CD4-positive, alpha-beta T cell (primary cell): ENCODE results near the gene TM4SF1. TPM values are rescaled to one million over a fixed set of nuclear protein-coding genes. Genes with fewer than 3 reads are reported as not detected.
"Not testable (repeated sequence)": the region's sequence is repeated elsewhere in the genome, so short reads cannot be mapped to it uniquely, and the experiment has no call there.

Source experiments
- ATAC-seq: fragments of 200-7000 bp; cut with Tn5 transposase; one replicate; pipeline ENCODE4 v1.10.0; 2022; ENCODE audit warnings: mild to moderate bottlenecking; ENCODE audit not compliant: poor library complexity
- CTCF ChIA-PET: fragments of 350-600 bp; sonication (Branson Sonifier 250); formaldehyde crosslinking; loops from one replicate; lab custom pipeline; 2021; ENCODE audit warnings: antibody characterized with exemption, inconsistent platforms; lab: Charles Lee
- POLR2A ChIA-PET: fragments of 350-600 bp; sonication (Branson Sonifier 250); formaldehyde crosslinking; loops from one replicate; lab custom pipeline; 2021; ENCODE audit warnings: antibody characterized with exemption, inconsistent platforms; lab: Charles Lee
- DNase-seq, 14 experiments: peaks; one replicate each; pipeline ENCODE4 v3.0.0-alpha.2; 2013 to 2020; ENCODE audit warnings: mixed read lengths in 2 of 14
- H3K27ac ChIP-seq, 2 donors: one replicate each; pipeline versions ENCODE4 v1.5.1 to v1.7.0; 2013; ENCODE audit warnings: low read length in 2 of 2, low read depth in 1 of 2, mild to moderate bottlenecking in 1 of 2
- H3K27me3 ChIP-seq, 2 experiments: 1 replicate in 1 of 2; 2 replicates in 1 of 2; pipeline versions ENCODE4 v1.6.1 to v1.7.0; 2013; ENCODE audit warnings: low read length in 2 of 2, control low read depth in 1 of 2, mild to moderate bottlenecking in 1 of 2, moderate library complexity in 1 of 2; ENCODE audit not compliant: insufficient read depth in 2 of 2, control insufficient read depth in 1 of 2
- H3K36me3 ChIP-seq: one replicate; pipeline ENCODE4 v1.6.1; 2013; ENCODE audit warnings: low read length, control low read depth; ENCODE audit not compliant: insufficient read depth
- H3K4me1 ChIP-seq: one replicate; pipeline ENCODE4 v1.6.1; 2013; ENCODE audit warnings: low read length, control low read depth; ENCODE audit not compliant: insufficient read depth
- H3K4me3 ChIP-seq: one replicate; pipeline ENCODE4 v1.5.1; 2013; ENCODE audit warnings: mild to moderate bottlenecking, low read length, moderate library complexity
- H3K9me3 ChIP-seq, 2 experiments: 1 replicate in 1 of 2; 2 replicates in 1 of 2; pipeline versions ENCODE4 v1.6.1 to v1.7.0; 2013; ENCODE audit warnings: low read length in 2 of 2, mild to moderate bottlenecking in 2 of 2, control low read depth in 1 of 2, moderate library complexity in 1 of 2; ENCODE audit not compliant: control insufficient read depth in 1 of 2, insufficient read depth in 1 of 2
- H3K27ac Mint-ChIP-seq: one replicate; pipeline ENCODE4 v1.8.0; 2020; ENCODE audit warnings: mixed read lengths
- H3K27me3 Mint-ChIP-seq: one replicate; pipeline ENCODE4 v1.8.0; 2021; ENCODE audit warnings: mixed read lengths
- H3K36me3 Mint-ChIP-seq: one replicate; pipeline ENCODE4 v1.8.0; 2021; ENCODE audit warnings: low read depth, mixed read lengths
- H3K4me1 Mint-ChIP-seq: one replicate; pipeline ENCODE4 v1.8.0; 2021; ENCODE audit warnings: low read depth, mixed read lengths
- H3K4me3 Mint-ChIP-seq: one replicate; pipeline ENCODE4 v1.8.0; 2020; ENCODE audit warnings: mild to moderate bottlenecking, mixed read lengths
- H3K9me3 Mint-ChIP-seq: one replicate; pipeline ENCODE4 v1.8.0; 2020; ENCODE audit warnings: mixed read lengths
- CTCF ChIP-seq: fragments of 200-600 bp; IDR thresholded peaks from one replicate; pipeline ENCODE4 v1.8.0; 2022; ENCODE audit warnings: antibody characterized with exemption, mild to moderate bottlenecking
- intact Hi-C, 2 experiments: fragments of 100-400 bp; cut with DNase I in 1 of 2; cut with micrococcal nuclease in 1 of 2; formaldehyde crosslinking; loops; one replicate each; pipeline versions ENCODE4 v1.15.1 to v1.9.0; 2023 to 2025; cut with DNase I, micrococcal nuclease
- total RNA-seq, 174 experiments: library from RNA in 2 of 174; stranded (reverse) in 2 of 174; gene quantifications; one replicate each; pipeline ENCODE4 v1.2.3 and lab custom pipeline; 2021 to 2026

The TM4SF1 gene
- total RNA-seq, 2 experiments from 2014 or later = not detected

DNA sequence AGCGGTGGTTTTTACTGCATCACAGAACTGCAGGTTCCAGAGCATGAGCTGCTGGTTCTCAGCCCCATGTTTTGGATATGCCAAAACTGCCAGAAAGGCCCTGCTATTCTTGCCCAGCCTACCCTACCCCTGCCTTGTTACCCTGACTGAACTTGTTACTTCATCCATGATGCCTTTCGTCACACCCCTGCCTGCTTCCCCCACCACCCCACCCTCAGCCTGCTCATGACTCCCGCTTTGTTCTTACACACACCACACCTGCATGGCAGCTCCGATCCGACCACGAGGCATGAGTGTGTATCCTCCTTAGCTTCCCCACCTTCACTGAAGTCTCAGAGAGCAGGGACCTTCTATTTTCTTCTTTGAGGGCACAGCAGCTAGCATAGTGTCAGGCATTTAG lies 5.1 kb upstream of the TM4SF1 start:
- TF ChIP-seq CTCF = no peak
- CTCF ChIA-PET = no interaction called here

GRCh38 chr3:149382101-149382467 lies 4.6 kb upstream of the TM4SF1 start:
- Mint-ChIP-seq H3K4me1 (no peaks in the 10 kb centered on the region), H3K27ac (no peak overlapping the region), H3K9me3 (no peaks in the 10 kb centered on the region), H3K4me3 (no peak overlapping the region), H3K36me3 (no peaks in the 10 kb centered on the region), H3K27me3 (peaks cover 6% of the 10 kb centered on the region)
- POLR2A ChIA-PET = no interaction called here
- intact Hi-C loops = no loop called here
- no peak overlapping the region for H3K4me3 ChIP-seq
- DNase-seq (no peak), ATAC-seq (no peak)
- no peaks in the 10 kb centered on the region for H3K9me3 ChIP-seq
- CTCF ChIA-PET = no interaction called here
- no peaks in the 10 kb centered on the region for H3K36me3 ChIP-seq
- peaks cover 4% of the 10 kb centered on the region in 2 experiments for H3K27me3 ChIP-seq
- no peaks in the 10 kb centered on the region for H3K4me1 ChIP-seq
- no peak for TF ChIP-seq CTCF
- no peak overlapping the region for H3K27ac ChIP-seq

More for the DNA sequence above, 5.1 kb upstream of the TM4SF1 start:
- no peak overlapping the region for H3K4me3 Mint-ChIP-seq
- DNase-seq = no peak
- Histone ChIP-seq H3K36me3 (no peaks in the 10 kb centered on the region), H3K27ac (no peak overlapping the region), H3K27me3 (peaks cover 2 to 4% of the 10 kb centered on the region in 2 experiments), H3K9me3 (no peaks in the 10 kb centered on the region), H3K4me3 (no peak overlapping the region), H3K4me1 (no peaks in the 10 kb centered on the region)
- H3K9me3 Mint-ChIP-seq = no peaks in the 10 kb centered on the region
- POLR2A ChIA-PET = no interaction called here
- peaks cover 6% of the 10 kb centered on the region for H3K27me3 Mint-ChIP-seq
- ATAC-seq = no peak
- intact Hi-C loops = no loop called here
- H3K27ac Mint-ChIP-seq = no peak overlapping the region
- no peaks in the 10 kb centered on the region for H3K36me3 Mint-ChIP-seq
- no peaks in the 10 kb centered on the region for H3K4me1 Mint-ChIP-seq

DNA sequence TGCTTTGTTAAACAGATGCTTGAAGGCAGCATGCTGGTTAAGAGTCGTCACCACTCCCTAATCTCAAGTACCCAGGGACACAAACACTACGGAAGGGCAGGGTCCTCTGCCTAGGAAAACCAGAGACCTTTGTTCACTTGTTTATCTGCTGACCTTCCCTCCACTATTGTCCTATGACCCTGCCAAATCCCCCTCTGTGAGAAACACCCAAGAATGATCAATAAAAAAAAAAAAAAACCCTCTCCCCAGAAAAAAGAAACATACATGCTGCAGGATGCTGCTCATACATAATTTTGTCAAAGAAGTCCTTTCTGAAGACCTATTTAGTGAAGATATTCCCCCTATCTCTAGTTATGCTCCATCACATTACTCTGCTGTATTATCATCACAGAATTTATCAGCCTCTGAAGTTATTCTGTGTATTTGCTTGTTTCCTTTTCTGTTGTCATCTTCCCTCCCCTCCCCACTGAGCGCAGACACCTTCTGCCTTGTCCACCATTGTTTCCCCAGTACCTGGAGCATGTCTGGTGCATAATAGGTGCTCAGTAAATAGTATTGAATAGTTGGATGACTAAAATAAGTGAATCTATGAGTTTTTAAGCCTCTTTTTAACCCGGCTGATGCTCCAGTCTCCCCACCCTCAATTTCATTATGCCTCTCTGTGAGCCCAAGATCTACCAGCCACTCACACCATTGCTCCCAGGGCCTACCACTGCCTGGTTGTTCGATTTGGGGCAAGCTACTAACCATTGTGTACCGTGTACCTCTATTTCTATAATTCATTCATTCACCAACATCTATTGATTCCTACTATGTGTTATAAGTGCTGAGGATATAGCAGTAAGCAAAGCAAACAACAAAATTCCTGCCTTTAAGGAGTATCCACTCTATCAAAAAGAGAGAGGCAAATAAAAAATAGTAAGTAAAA lies 4.0 kb upstream of the TM4SF1 start:
- Mint-ChIP-seq H3K9me3 (no peaks in the 10 kb centered on the region), H3K27ac (no peak overlapping the region), H3K4me3 (no peak overlapping the region), H3K27me3 (peaks cover 6% of the 10 kb centered on the region), H3K4me1 (no peaks in the 10 kb centered on the region), H3K36me3 (no peaks in the 10 kb centered on the region)
- TF ChIP-seq CTCF = no peak
- POLR2A ChIA-PET = no interaction called here
- DNase-seq (no peak), ATAC-seq (no peak)
- no peak overlapping the region for H3K27ac ChIP-seq
- H3K4me1 ChIP-seq = no peaks in the 10 kb centered on the region
- H3K9me3 ChIP-seq = no peaks in the 10 kb centered on the region
- CTCF ChIA-PET = no interaction called here
- H3K36me3 ChIP-seq = no peaks in the 10 kb centered on the region
- no peak overlapping the region for H3K4me3 ChIP-seq
- H3K27me3 ChIP-seq = peaks cover 4% of the 10 kb centered on the region in 2 experiments
- intact Hi-C loops = no loop called here

DNA sequence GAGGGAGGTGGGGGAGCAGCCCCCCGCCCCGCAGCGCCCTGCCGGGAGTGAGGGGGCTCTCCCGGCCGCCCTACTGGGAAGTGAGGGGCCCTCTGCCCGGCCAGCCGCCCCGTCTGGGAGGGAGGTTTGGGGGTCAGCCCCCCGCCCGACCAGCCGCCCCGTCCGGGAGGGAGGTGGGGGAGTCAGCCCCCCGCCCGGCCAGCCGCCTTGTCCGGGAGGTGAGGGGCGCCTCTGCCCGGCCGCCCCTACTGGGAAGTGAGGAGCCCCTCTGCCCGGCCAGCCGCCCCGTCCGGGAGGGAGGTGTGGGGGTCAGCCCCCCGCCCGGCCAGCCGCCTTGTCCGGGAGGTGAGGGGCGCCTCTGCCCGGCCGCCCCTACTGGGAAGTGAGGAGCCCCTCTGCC lies 2.8 kb upstream of the TM4SF1 start:
- H3K27me3 ChIP-seq, H3K9me3 ChIP-seq, H3K27me3 Mint-ChIP-seq, H3K36me3 Mint-ChIP-seq, H3K4me1 Mint-ChIP-seq, H3K4me3 Mint-ChIP-seq, POLR2A ChIA-PET, H3K4me3 ChIP-seq, H3K27ac Mint-ChIP-seq, intact Hi-C loops, DNase-seq, H3K27ac ChIP-seq, CTCF ChIA-PET, H3K36me3 ChIP-seq, H3K4me1 ChIP-seq, H3K9me3 Mint-ChIP-seq, ATAC-seq: not testable (repeated sequence)
